OCI-LY3 (cell line): Measurements from ENCODE around the gene SMCO1.
"Not testable (repeated sequence)": the region's sequence is repeated elsewhere in the genome, so short reads cannot be mapped to it uniquely, and the experiment has no call there.

Source experiments
- H2AFZ ChIP-seq: fragments of 200-600, 300-600 bp; shearing (Covaris generic); 2 replicates; pipeline ENCODE4 v1.6.0; 2014; ENCODE audit warnings: antibody characterized with exemption, low read depth, low read length
- H3K27ac ChIP-seq: fragments of 200-600, 300-600 bp; sonication (generic); 2 replicates; pipeline ENCODE4 v1.5.1; 2014; ENCODE audit warnings: mild to moderate bottlenecking, low read length, moderate library complexity, mixed read lengths
- H3K27me3 ChIP-seq: fragments of 200-600, 300-600 bp; sonication (generic); 2 replicates; pipeline ENCODE4 v1.6.1; 2014; ENCODE audit warnings: low read depth, low read length, mixed read lengths
- H3K36me3 ChIP-seq: fragments of 200-600, 300-600 bp; sonication (generic); replicated peaks from 2 replicates; pipeline ENCODE3; 2014; ENCODE audit warnings: low read depth, low read length, mixed read lengths
- H3K4me1 ChIP-seq: fragments of 300-600, 200-600 bp; sonication (generic); 2 replicates; pipeline ENCODE4 v1.6.1; 2014; ENCODE audit warnings: low read length, mixed read lengths
- H3K4me2 ChIP-seq: fragments of 200-600, 300-600 bp; sonication (generic); 2 replicates; pipeline ENCODE4 v1.6.1; 2014; ENCODE audit warnings: low read length, mixed read lengths
- H3K4me3 ChIP-seq: fragments of 300-600, 200-600 bp; sonication (generic); 2 replicates; pipeline ENCODE4 v1.5.1; 2014; ENCODE audit warnings: antibody characterized with exemption, mild to moderate bottlenecking, low read length, moderate library complexity
- H3K79me2 ChIP-seq: fragments of 300-600, 200-600 bp; shearing (Covaris generic); 2 replicates; pipeline ENCODE4 v1.6.1; 2014; ENCODE audit warnings: mild to moderate bottlenecking, low read length, mixed read lengths
- H3K9ac ChIP-seq: fragments of 300-600, 200-600 bp; shearing (Covaris generic); 2 replicates; pipeline ENCODE4 v1.6.0; 2014; ENCODE audit warnings: mild to moderate bottlenecking, low read length, moderate library complexity
- H3K9me3 ChIP-seq: fragments of 200-600, 300-600 bp; shearing (Covaris generic); 2 replicates; pipeline ENCODE4 v1.6.1; 2014; ENCODE audit warnings: low read length, mixed read lengths; ENCODE audit not compliant: insufficient read depth
- H4K20me1 ChIP-seq: fragments of 200-600, 300-600 bp; sonication (generic); 2 replicates; pipeline ENCODE4 v1.6.1; 2016; ENCODE audit warnings: low read length, mixed read lengths; ENCODE audit not compliant: insufficient read depth
- CTCF ChIP-seq: fragments of 200-600, 300-600 bp; sonication (generic); IDR thresholded peaks from 2 replicates; pipeline ENCODE4 v1.5.1; 2014; ENCODE audit warnings: antibody characterized with exemption, low read length, low read depth
- EZH2phosphoT487 ChIP-seq: fragments of 200-600 bp; shearing (Covaris generic); IDR thresholded peaks from 2 replicates; pipeline ENCODE4 v1.6.1; 2018; ENCODE audit warnings: antibody characterized with exemption, mixed run types, low read depth

SMCO1 gene

DNA sequence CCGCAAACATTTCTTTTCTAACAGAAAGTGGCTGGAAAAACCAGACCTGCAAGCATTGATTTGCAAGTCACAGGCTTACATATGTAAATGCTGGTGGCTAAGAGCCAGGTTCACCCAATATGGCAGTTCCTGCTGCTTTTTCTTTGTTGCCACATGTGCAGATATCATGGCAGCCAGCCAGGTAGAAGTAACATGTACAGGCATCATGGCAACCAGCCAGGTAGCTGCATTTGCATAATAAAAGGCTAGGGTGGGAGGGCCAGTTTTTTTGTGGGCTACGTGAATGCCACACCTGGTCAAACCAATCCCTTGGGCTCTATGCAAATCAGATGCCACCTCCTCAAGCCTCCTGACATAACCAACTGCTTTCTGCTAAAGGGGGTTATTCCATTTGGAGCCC, 2.8 kb upstream of the SMCO1 start:
- Histone ChIP-seq H4K20me1 (no peaks in the 10 kb centered on the region), H3K4me1 (peaks cover 17% of the 10 kb centered on the region), H3K36me3 (no peaks in the 10 kb centered on the region), H3K27ac (no peak overlapping the region), H3K4me2 (peak overlapping the region; percentile 14), H3K79me2 (no peaks in the 10 kb centered on the region), H3K9me3 (no peaks in the 10 kb centered on the region), H3K27me3 (peaks cover 2% of the 10 kb centered on the region; the same call in 1 of the 2 replicates), H3K9ac (no peak overlapping the region), H3K4me3 (no peak overlapping the region), H2AFZ (no peak overlapping the region)
- TF ChIP-seq CTCF (no peak), EZH2phosphoT487 (no peak)

GRCh38 chr3:196517162-196517800, 2.1 kb upstream of the SMCO1 start:
- Histone ChIP-seq H3K4me3 (no peak overlapping the region), H4K20me1 (no peaks in the 10 kb centered on the region), H3K4me1 (peaks cover 17% of the 10 kb centered on the region), H3K79me2 (no peaks in the 10 kb centered on the region), H2AFZ (no peak overlapping the region), H3K27me3 (peaks cover 2% of the 10 kb centered on the region; the same call in 1 of the 2 replicates), H3K27ac (no peak overlapping the region), H3K9me3 (no peaks in the 10 kb centered on the region), H3K4me2 (peak overlapping the region; percentile 14; the same call in 1 of the 2 replicates), H3K36me3 (no peaks in the 10 kb centered on the region), H3K9ac (no peak overlapping the region)
- TF ChIP-seq EZH2phosphoT487 = no peak
- TF ChIP-seq CTCF = peak; percentile 31

DNA sequence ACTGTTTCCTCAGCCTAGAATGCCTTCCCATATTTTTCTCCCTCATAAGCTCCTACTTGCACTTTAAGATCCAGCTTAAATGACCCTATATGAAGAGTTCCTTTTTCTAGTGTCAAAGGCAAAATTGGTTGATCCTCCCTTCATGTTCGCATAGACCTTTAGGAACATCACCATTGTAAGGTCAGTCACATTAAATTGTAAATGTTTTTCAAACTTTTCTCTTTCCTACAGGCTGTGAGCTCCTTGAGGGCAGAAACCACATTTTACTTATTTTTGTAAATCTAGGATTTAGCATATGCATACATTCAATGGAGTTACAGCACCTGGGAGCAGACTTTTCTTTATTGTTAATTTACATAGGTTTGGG, 813 bp downstream of the SMCO1 start:
- no peaks in the 10 kb centered on the region for H4K20me1 ChIP-seq
- H3K4me1 ChIP-seq = peaks cover 17% of the 10 kb centered on the region
- H3K27me3 ChIP-seq = 0 out of 2 replicates have a peak, but pooled peaks cover 2% of the 10 kb centered on the region
- no peak overlapping the region for H3K27ac ChIP-seq
- no peak overlapping the region for H3K4me3 ChIP-seq
- no peaks in the 10 kb centered on the region for H3K36me3 ChIP-seq
- H3K4me2 ChIP-seq = no peak overlapping the region
- TF ChIP-seq CTCF = no peak
- TF ChIP-seq EZH2phosphoT487 = no peak
- no peak overlapping the region for H2AFZ ChIP-seq
- no peak overlapping the region for H3K9ac ChIP-seq
- H3K79me2 ChIP-seq = no peaks in the 10 kb centered on the region
- no peaks in the 10 kb centered on the region for H3K9me3 ChIP-seq

DNA sequence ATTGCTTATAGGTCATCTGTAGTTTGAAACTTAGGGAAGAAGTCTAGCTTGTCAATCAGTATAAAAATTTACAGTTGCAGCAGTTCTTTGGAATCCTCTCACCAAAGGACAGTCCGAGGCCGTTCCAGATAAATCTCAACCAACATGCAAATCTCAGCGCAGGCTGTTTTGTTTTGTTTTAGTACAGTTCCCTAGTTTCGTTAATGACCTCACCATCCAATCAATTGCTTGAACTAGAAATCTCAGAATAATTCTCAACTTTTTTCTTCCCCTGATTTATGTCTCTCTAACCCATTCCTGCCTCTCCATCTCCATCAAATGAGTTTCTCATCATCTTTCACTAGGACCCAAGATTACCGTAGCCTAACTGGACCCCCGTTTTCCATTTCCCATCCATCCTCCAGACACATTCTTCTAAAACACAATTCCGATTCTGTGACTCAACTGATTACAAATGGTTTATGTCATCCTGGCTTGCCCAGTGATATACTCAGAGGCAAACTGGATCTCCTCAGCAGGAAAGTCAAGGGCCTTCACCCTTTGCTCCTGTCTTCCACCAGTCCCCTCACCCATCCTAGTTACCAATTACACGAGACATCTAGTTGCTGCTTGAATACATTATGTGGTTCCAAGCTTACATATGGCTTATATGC, 1.3 kb downstream of the SMCO1 start:
- H3K9ac ChIP-seq = no peak overlapping the region
- H3K9me3 ChIP-seq = no peaks in the 10 kb centered on the region
- H2AFZ ChIP-seq = no peak overlapping the region
- H3K4me2 ChIP-seq = no peak overlapping the region
- H3K4me3 ChIP-seq = no peak overlapping the region
- no peaks in the 10 kb centered on the region for H4K20me1 ChIP-seq
- H3K27me3 ChIP-seq = 0 out of 2 replicates have a peak, but pooled peaks cover 2% of the 10 kb centered on the region
- H3K4me1 ChIP-seq = peaks cover 14% of the 10 kb centered on the region
- no peaks in the 10 kb centered on the region for H3K36me3 ChIP-seq
- H3K27ac ChIP-seq = no peak overlapping the region
- TF ChIP-seq EZH2phosphoT487 (no peak), CTCF (no peak)
- no peaks in the 10 kb centered on the region for H3K79me2 ChIP-seq

GRCh38 chr3:196511646-196512425, 3.3 kb downstream of the SMCO1 start:
- H3K9ac ChIP-seq, H3K4me1 ChIP-seq, H3K4me2 ChIP-seq, H3K9me3 ChIP-seq, H3K27me3 ChIP-seq, H3K79me2 ChIP-seq, H4K20me1 ChIP-seq, H3K27ac ChIP-seq, H3K4me3 ChIP-seq, H2AFZ ChIP-seq, H3K36me3 ChIP-seq: not testable (repeated sequence)

DNA sequence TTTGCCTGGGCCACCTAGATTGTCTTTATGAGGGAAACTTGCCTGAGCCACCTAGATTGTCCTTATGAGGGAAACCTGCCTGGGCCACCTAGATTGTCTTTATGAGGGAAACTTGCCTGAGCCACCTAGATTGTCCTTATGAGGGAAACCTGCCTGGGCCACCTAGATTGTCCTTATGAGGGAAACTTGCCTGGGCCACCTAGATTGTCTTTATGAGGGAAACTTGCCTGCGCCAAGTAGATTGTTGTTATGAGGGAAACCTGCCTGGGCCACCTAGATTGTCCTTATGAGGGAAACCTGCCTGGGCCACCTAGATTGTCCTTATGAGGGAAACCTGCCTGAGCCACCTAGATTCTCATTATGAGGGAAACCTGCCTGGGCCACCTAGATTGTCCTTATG, 4.0 kb downstream of the SMCO1 start:
- not testable (repeated sequence) for H3K9me3 ChIP-seq, H3K79me2 ChIP-seq, H3K9ac ChIP-seq, H3K4me1 ChIP-seq, H4K20me1 ChIP-seq, H3K27me3 ChIP-seq, H3K4me2 ChIP-seq, H2AFZ ChIP-seq, H3K27ac ChIP-seq, H3K36me3 ChIP-seq, H3K4me3 ChIP-seq
